Transverse colon (tissue), 4 donors: ENCODE data around the gene MRGPRX3. TPM values are rescaled to one million over a fixed set of nuclear protein-coding genes. Genes with fewer than 3 reads are reported as not detected.

Experiments
- DNase-seq: peaks from one replicate; pipeline ENCODE4 v3.0.0-alpha.2; 2019
- H3K27ac ChIP-seq, 4 donors: fragments of 200-600 bp; sonication (generic); 2 replicates each; pipeline ENCODE4 v1.5.1; 2016 to 2018; ENCODE audit warnings: inconsistent platforms in 4 of 4
- H3K27me3 ChIP-seq: fragments of 200-600 bp; sonication (generic); 2 replicates; pipeline ENCODE4 v1.5.1; 2017; ENCODE audit warnings: inconsistent platforms
- H3K36me3 ChIP-seq, 4 donors: fragments of 200-600 bp; sonication (generic); 2 replicates each; pipeline ENCODE4 v1.5.1; 2017 to 2019; ENCODE audit warnings: inconsistent platforms in 4 of 4
- H3K4me1 ChIP-seq, 4 donors: fragments of 200-600 bp; sonication (generic); 2 replicates each; pipeline ENCODE4 v1.5.1; 2017 to 2020; ENCODE audit warnings: inconsistent platforms in 4 of 4
- H3K4me3 ChIP-seq, 4 donors: fragments of 200-600 bp; sonication (generic); 1 replicate in 1 of 4; 2 replicates in 3 of 4; pipeline versions ENCODE4 v1.5.1 to v1.6.1; 2017 to 2019; ENCODE audit warnings: inconsistent platforms in 4 of 4
- H3K9me3 ChIP-seq, 2 donors: fragments of 200-600 bp; sonication (generic); 2 replicates each; pipeline ENCODE4 v1.5.1; 2017 to 2019; ENCODE audit warnings: inconsistent platforms in 2 of 2
- EP300 ChIP-seq: sonication (generic); formaldehyde crosslinking; IDR thresholded peaks from one replicate; pipeline ENCODE4 v1.6.1; 2017; ENCODE audit warnings: antibody characterized with exemption, low read depth
- POLR2A ChIP-seq: fragments of 450-650 bp; IDR thresholded peaks from one replicate; pipeline ENCODE4 v1.6.1; 2016; ENCODE audit warnings: antibody characterized with exemption, mild to moderate bottlenecking, moderate library complexity
- POLR2AphosphoS5 ChIP-seq, 3 donors: sonication (generic); formaldehyde crosslinking; IDR thresholded peaks; one replicate each; pipeline ENCODE4 v1.6.1; 2016; ENCODE audit warnings: antibody characterized with exemption in 3 of 3
- WGBS, 2 donors: methylation state at CpG; one replicate each; pipeline ENCODE4 v1.1.5; 2018; ENCODE audit warnings: low coverage in 1 of 2; 5-methylcytosine and 5-hydroxymethylcytosine counted together
- in situ Hi-C, 4 donors: fragments of 200-750 bp; cut with MboI; loops; one replicate each; pipeline versions ENCODE4 v1.15.0 to v1.15.1; 2017; ENCODE audit warnings: low sequenced_read_pairs in 3 of 4, low pct_ligation_motif_present in 1 of 4, low pct_unique_long_range_greater_than_20kb in 1 of 4
- intact Hi-C: fragments of 100-400 bp; cut with DNase I; formaldehyde crosslinking; loops from one replicate; pipeline ENCODE4 v1.15.1; 2023; ENCODE audit warnings: low total_unique reads
- total RNA-seq, 4 donors: library from RNA; depleted of rRNA; stranded (reverse); fragments of >200 nt; gene quantifications; one replicate each; pipeline ENCODE4 v1.1.0, GENCODE V29; 2016
- TF ChIP-seq, protein P1 (sequence below), 5 experiments: fragments of 200-600 bp in 3 of 5; fragments of 450-650 bp in 2 of 5; sonication (generic) in 3 of 5; IDR thresholded peaks; 1 replicate in 2 of 5; 2 replicates in 3 of 5; pipeline ENCODE4 v1.5.1; 2016 to 2017; ENCODE audit warnings: antibody characterized with exemption in 5 of 5, inconsistent platforms in 3 of 5, mild to moderate bottlenecking in 2 of 5, moderate library complexity in 1 of 5

The MRGPRX3 gene
- total RNA-seq, 4 donors from 2014 or later: not detected

DNA sequence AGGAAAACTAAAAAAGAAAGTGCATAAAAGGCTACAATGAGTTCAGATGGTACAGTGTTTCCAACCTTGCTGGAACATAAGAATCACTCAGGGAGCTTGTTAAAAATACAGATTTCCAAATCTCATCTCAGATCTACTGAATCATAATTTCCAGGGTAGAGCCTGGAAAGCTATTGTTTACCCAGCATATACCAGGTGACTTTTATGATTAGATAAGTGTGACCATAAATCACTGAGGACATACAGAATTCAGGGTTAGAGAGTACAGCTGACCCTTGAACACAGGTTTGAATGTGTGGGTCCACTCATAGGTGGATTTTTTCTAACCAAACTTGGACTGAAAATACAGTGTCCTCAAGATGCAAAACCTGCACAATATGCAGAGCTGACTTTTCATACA, 38.4 kb upstream of the MRGPRX3 start:
- Histone ChIP-seq H3K9me3 (no peaks in the 10 kb centered on the region), H3K4me3 (no peak overlapping the region), H3K27me3 (no peaks in the 10 kb centered on the region), H3K4me1 (peaks cover 0 to 12% (median 4%) of the 10 kb centered on the region in 4 donors), H3K36me3 (peaks cover 0 to 29% (median 13%) of the 10 kb centered on the region in 4 donors), H3K27ac (no peak overlapping the region)
- TF ChIP-seq POLR2A (no peak), POLR2AphosphoS5 (IDR thresholded peaks at IDR 0.05) (no peak), EP300 (no peak)
- TF ChIP-seq, protein P1, sequence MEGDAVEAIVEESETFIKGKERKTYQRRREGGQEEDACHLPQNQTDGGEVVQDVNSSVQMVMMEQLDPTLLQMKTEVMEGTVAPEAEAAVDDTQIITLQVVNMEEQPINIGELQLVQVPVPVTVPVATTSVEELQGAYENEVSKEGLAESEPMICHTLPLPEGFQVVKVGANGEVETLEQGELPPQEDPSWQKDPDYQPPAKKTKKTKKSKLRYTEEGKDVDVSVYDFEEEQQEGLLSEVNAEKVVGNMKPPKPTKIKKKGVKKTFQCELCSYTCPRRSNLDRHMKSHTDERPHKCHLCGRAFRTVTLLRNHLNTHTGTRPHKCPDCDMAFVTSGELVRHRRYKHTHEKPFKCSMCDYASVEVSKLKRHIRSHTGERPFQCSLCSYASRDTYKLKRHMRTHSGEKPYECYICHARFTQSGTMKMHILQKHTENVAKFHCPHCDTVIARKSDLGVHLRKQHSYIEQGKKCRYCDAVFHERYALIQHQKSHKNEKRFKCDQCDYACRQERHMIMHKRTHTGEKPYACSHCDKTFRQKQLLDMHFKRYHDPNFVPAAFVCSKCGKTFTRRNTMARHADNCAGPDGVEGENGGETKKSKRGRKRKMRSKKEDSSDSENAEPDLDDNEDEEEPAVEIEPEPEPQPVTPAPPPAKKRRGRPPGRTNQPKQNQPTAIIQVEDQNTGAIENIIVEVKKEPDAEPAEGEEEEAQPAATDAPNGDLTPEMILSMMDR (IDR thresholded peaks at IDR 0.05): no peak
- DNase-seq: no peak
- intact Hi-C loops (no loop called here), in situ Hi-C loops (no loop called here)

GRCh38 chr11:18100926-18101656, 31.3 kb upstream of the MRGPRX3 start:
- in situ Hi-C loops: loop anchor here in 3 of 4 donors (10.0 to 25.0 kb wide), 3 partner anchors 96 to 636 kb away; partner anchors contain the start of gene IGSF22 (in 2 of the 3)

GRCh38 chr11:18105086-18105801, 27.1 kb upstream of the MRGPRX3 start:
- H3K4me3 ChIP-seq: peak overlapping the region; percentile 59 to 89 (median 76)
- no peak for DNase-seq
- in situ Hi-C loops: loop anchor here in 3 of 4 donors (10.0 to 25.0 kb wide), 3 partner anchors 100 to 632 kb away; partner anchors contain the start of gene IGSF22 (in 2 of the 3)
- peak overlapping the region; percentile 53 to 69 (median 64) for H3K27ac ChIP-seq
- H3K27me3 ChIP-seq: no peaks in the 10 kb centered on the region
- TF ChIP-seq POLR2AphosphoS5 (IDR thresholded peaks at IDR 0.05) (no peak), POLR2A (no peak), EP300 (no peak)
- TF ChIP-seq, protein P1 (IDR thresholded peaks at IDR 0.05): no peak
- peaks cover 0 to 12% (median 0%) of the 10 kb centered on the region in 4 donors for H3K36me3 ChIP-seq
- intact Hi-C loops: loop anchor here (10.0 kb wide), 1 partner anchor 90 kb away; the partner anchor contains the start of gene SERGEF
- H3K4me1 ChIP-seq: peaks cover 3 to 11% (median 9%) of the 10 kb centered on the region in 4 donors
- H3K9me3 ChIP-seq: no peaks in the 10 kb centered on the region
- 26 to 45% methylated on average over 11 to 29 of the region's 29 CpGs for WGBS, 2 donors

More at GRCh38 chr11:18100926-18101656, 31.3 kb upstream of the MRGPRX3 start:
- H3K27ac ChIP-seq: no peak overlapping the region
- WGBS, 2 donors: 75% methylated on average over 6 of the region's 6 CpGs; no CpG with 5 or more reads in 1 of the 2 donors
- no peak for TF ChIP-seq POLR2AphosphoS5 (IDR thresholded peaks at IDR 0.05)
- TF ChIP-seq, protein P1 (IDR thresholded peaks at IDR 0.05): no peak
- H3K4me1 ChIP-seq: peaks cover 3 to 11% (median 9%) of the 10 kb centered on the region in 4 donors
- H3K4me3 ChIP-seq: no peak overlapping the region
- H3K36me3 ChIP-seq: peaks cover 0 to 15% (median 5%) of the 10 kb centered on the region in 4 donors
- H3K27me3 ChIP-seq: no peaks in the 10 kb centered on the region
- DNase-seq: no peak
- no peaks in the 10 kb centered on the region for H3K9me3 ChIP-seq
- intact Hi-C loops: loop anchor here (10.0 kb wide), 1 partner anchor 86 kb away; the partner anchor contains the start of gene SERGEF
